22Rv1 (cell line): Measurements from ENCODE around the gene CRX.

Experiments
- CTCF ChIP-seq: fragments of 450-650 bp; IDR thresholded peaks from 2 replicates; pipeline ENCODE4 v1.5.1; 2017; ENCODE audit warnings: mild to moderate bottlenecking
- ZFX ChIP-seq: fragments of 450-650 bp; IDR thresholded peaks from 2 replicates; pipeline ENCODE4 v1.6.1; 2017; ENCODE audit warnings: antibody characterized with exemption, borderline replicate concordance

- no peak for TF ChIP-seq CTCF
- TF ChIP-seq ZFX = no peak
Observed at GRCh38 chr19:47861630-47862029, 39.9 kb downstream of the CRX start.
